NCI-H524 (cell line): ENCODE measurements around the gene SNX32.

ENCODE experiments used
- DNase-seq, 2 experiments: peaks; one replicate each; lab custom pipeline; 2025; lab: John Stamatoyannopoulos, UW

The SNX32 gene

GRCh38 chr11:65833297-65834030 is at the start of gene SNX32:
TSS of gene SNX32 (plus strand) at chr11:65833963. CDS start at chr11:65834066, 103 bp downstream.
- peak; percentile 87 to 93 for DNase-seq

- DNase-seq, result no peak
Measured at GRCh38 chr11:65785319-65786007, 48.3 kb upstream of the SNX32 start.

GRCh38 chr11:65786008-65786785 is 47.6 kb upstream of the SNX32 start:
- DNase-seq, result no peak

- DNase-seq, result no peak
Measured at GRCh38 chr11:65786786-65787636, 46.8 kb upstream of the SNX32 start, which contains the start of gene OVOL1. TSS of gene OVOL1 (plus strand) at chr11:65787063. CDS start at chr11:65787374, 311 bp downstream.

- DNase-seq, result no peak
Measured at GRCh38 chr11:65787649-65788622, 45.8 kb upstream of the SNX32 start.

GRCh38 chr11:65788821-65789220 is 44.9 kb upstream of the SNX32 start:
- no peak for DNase-seq

- no peak for DNase-seq
Measured at GRCh38 chr11:65789230-65790103, 44.3 kb upstream of the SNX32 start.

- no peak for DNase-seq
Measured at GRCh38 chr11:65790104-65790901, 43.5 kb upstream of the SNX32 start.

GRCh38 chr11:65790902-65791650 is 42.7 kb upstream of the SNX32 start:
- DNase-seq, result no peak

GRCh38 chr11:65791719-65792213 is 42.0 kb upstream of the SNX32 start:
- DNase-seq, result peak in 1 of 2 experiments; percentile 30

- DNase-seq, result no peak
Measured at GRCh38 chr11:65792456-65792855, 41.3 kb upstream of the SNX32 start.

GRCh38 chr11:65793144-65793581 is 40.6 kb upstream of the SNX32 start:
- no peak for DNase-seq

- DNase-seq, result no peak
Measured at GRCh38 chr11:65793625-65794400, 40.0 kb upstream of the SNX32 start.

- DNase-seq, result no peak
Measured at GRCh38 chr11:65794570-65795510, 38.9 kb upstream of the SNX32 start.

GRCh38 chr11:65796726-65797601 is 36.8 kb upstream of the SNX32 start:
- no peak for DNase-seq
